Fibroblast of skin of back (primary cell): ENCODE results near the gene MGAT4B.

Source experiments
- DNase-seq: peaks from one replicate; pipeline ENCODE4 v3.0.0-alpha.2; 2013

MGAT4B gene

GRCh38 chr5:179805529-179806249 is 977 bp downstream of the MGAT4B start:
- DNase-seq = peak; percentile 56

GRCh38 chr5:179805070-179805528 is 1.6 kb downstream of the MGAT4B start:
- no peak for DNase-seq

DNA sequence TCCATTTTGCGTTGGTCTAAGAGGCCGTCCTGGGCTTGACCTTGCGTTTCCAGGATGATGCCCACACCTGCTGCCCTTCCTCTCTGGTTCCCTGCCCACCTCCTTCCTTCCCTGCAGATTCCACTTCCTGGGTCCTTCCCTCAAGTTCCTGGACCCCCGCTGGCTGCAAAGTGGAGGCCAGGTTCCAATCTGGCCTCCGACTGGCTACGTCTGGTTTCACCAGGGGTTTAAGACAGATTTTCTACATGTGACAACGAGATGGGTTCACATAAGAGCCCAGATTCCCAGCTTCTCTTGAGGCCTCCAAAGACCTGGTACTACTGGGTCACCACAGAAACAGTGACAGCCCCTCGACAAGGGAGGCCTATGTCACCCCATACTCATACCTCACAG is 2.1 kb downstream of the MGAT4B start:
- no peak for DNase-seq

DNA sequence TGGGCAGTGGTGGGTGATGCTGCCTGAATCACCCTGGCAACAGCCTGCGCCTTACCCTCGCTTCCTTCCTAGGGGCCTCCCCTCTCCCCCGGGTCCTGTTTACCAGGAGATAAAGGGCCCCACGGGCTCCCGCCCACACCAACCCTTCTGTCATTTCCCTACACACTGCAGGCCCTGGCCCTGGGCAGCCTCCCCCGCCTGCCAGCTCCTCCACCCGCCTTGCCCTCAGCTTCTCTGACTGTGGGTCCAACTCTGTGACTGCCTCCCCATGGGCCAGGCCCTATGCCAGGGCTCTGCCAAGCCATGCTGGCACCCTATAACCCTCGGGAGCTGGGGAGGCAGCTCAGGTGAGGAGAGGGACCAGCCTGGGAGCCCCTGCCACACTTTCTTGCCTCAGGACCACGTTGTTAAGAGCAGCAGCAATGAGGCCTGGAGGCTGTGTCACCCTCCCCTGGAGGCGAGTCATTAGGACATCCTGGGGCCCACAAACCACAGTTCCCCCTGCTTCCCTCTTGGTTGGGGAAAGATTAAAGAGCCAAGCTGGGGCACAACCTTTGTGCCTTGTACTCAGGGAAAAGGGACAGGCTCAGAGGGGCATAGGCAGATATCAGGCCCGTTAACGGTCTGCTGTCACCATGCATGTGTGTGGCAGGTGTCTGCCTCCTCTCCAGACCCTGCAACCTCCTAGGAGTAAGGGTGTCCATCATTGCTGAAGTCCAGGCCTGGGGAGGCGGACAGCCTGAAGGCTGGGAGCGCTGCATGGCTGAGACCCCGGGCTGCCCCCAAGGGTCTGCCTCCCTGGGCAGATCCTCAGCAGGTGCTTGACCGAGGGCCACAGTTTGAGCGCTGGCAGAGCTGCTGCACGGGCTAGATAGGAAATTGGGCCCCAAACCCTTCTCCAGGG is 2.8 kb downstream of the MGAT4B start:
- peak; percentile 44 for DNase-seq

- no peak for DNase-seq
These were observed 3.6 kb downstream of the MGAT4B start for GRCh38 chr5:179802950-179803562.

DNA sequence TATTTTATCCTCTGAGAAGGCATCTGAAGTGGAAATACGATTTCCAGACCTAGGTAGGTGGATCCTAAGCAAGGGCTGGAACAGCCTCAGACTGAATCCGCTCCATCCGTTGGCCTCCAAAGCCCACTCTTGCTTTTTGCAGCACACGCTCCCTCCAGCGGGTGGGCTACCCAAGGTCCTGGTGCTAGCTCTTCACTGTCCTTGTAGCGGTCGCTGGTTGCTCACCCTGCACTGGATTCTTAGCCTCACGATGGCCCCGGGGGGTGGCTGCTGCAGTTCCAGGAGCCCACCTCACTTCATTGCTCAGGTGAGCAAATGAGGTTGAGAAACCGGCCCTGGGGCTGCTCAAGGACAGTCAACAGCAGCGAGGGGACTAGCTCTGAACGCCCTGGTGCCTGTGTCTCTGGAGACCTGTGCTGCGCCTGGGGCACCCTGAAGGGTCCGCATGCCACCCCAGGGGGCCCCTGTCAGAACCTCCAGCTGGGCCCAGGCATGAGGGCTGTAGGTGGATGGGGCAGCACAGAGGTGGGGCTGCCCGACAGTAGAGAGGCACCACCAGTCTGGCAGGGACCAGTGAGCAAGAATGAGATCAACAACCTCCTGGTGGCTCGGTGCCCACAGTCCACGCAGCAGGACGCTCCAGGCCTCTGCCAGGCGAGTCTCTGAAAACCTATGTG is 4.3 kb downstream of the MGAT4B start:
- no peak for DNase-seq

GRCh38 chr5:179801304-179802206 is 5.1 kb downstream of the MGAT4B start:
- peak; percentile 52 for DNase-seq

GRCh38 chr5:179800696-179801201 is 5.9 kb downstream of the MGAT4B start:
- DNase-seq = no peak

DNA sequence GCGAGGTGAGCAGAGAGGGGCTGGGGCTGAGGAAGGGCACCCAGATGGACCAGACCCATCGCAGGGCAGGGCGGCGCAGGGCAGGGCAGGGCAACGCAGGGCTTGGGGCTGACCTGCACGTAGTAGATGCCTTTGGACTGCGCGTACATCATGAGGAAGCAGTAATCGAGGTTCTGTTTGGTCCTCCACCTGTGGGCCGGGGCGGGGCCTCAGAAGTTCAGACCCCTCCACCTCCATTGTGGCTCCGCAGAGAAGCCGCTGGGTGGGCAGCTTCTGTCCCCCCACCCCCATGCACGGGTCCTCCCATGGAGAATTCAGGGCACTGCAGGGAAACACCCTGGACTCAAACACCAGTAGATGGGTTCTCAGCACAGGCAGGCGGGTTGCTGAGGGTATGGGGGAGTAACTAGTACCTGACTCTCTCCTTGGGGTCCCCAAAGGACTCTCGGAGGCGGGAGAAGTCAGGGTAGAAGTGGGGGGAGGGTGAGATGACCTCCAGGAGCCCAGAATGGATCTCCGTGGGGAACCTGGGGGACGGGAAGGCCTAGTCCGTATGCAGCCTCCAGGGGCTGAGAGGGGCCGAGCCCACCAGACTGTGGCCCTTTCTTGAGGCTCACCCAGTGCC is 6.5 kb downstream of the MGAT4B start:
- DNase-seq = no peak

DNA sequence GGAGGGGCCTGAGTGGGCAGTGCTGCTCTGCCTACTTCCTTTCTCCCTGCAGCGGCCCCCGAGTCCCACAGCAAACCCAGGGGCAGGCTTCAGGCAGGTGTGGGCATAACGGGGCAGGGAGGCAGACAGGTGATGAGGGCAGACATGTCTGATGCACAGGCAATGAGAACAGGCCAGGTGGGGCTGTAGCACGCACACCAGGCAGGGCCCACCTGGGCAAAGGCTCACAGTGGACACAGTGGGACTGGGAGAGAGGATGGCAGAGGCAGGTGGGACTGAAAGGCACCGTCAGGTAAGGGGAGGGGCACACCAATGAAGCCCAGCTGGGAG is 7.1 kb downstream of the MGAT4B start:
- no peak for DNase-seq

DNA sequence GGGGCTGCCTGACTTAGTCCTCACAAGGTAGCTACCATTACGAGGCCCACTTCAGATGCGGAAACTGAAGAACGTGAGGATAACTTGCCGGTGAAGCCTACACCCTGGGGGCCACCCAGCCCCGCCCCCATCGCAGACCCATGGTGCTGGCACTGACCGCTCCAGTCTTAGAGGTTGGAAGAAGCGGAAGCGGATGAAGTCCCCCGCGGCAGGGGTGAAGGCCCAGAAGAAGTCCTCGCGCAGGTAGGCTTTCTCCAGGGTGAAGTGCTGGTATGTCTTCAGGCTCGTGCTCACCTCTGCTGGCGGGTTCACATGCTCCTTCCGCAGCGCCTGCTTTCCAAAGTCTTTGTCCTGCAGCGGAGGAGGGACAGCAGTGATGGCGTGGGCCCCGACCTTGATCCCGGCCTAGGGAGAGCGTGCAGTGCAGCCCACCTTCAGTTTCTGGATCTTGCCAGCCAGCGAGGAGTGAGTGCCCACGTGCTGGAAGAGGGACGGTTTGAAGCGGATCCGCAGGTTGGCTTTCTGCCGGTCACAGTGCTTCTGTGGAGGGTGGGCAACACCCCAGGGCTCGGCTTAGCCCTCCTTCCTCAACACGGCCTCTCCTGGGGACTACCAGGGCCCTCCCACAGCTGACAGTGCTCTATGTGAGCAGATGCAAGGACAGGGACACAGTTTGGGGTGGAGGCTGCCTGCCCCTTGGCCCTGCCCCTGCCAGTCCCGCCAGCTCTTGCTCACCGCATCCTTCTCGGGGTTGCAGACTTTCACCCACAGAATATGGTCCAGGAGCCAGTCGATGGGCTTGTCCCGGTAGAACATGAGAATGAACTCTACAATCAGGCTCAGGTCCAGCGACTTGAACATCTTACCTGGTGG is 7.7 kb downstream of the MGAT4B start:
- DNase-seq = no peak

DNA sequence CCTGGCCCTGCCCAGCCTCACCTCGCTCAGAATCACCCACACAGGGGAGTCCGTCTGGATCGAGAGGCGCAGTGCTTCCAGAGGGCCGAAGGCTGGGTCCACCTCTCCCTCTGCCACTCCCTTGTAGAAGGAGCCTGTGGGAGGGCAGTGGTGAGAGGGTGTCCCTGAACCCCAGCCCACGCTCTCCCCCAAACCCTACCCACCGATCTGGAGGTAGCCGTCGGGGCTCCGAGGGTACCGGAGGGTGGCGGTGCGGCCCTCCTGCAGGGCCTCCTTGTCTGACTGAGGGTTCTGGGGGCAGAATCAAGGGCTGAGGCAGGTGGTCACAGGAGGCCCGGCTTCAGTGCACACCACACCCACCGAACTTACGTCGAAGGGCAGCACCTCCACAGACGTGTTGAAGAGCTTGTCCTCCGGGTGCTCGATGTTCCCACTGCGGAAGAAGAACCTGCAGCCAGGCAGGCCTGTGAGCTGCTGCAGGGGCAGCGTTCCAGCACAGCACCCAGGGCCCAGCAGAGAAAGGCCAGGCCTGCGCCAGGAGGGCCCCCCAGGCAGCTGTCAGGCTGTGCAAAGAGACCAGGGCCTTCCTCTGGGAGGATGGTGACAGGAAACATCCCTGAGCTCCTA is 8.4 kb downstream of the MGAT4B start:
- DNase-seq = no peak

- no peak for DNase-seq
These were observed 8.9 kb downstream of the MGAT4B start for GRCh38 chr5:179797741-179798140.

- DNase-seq = no peak
These were observed 9.6 kb downstream of the MGAT4B start for GRCh38 chr5:179796877-179797608.

DNA sequence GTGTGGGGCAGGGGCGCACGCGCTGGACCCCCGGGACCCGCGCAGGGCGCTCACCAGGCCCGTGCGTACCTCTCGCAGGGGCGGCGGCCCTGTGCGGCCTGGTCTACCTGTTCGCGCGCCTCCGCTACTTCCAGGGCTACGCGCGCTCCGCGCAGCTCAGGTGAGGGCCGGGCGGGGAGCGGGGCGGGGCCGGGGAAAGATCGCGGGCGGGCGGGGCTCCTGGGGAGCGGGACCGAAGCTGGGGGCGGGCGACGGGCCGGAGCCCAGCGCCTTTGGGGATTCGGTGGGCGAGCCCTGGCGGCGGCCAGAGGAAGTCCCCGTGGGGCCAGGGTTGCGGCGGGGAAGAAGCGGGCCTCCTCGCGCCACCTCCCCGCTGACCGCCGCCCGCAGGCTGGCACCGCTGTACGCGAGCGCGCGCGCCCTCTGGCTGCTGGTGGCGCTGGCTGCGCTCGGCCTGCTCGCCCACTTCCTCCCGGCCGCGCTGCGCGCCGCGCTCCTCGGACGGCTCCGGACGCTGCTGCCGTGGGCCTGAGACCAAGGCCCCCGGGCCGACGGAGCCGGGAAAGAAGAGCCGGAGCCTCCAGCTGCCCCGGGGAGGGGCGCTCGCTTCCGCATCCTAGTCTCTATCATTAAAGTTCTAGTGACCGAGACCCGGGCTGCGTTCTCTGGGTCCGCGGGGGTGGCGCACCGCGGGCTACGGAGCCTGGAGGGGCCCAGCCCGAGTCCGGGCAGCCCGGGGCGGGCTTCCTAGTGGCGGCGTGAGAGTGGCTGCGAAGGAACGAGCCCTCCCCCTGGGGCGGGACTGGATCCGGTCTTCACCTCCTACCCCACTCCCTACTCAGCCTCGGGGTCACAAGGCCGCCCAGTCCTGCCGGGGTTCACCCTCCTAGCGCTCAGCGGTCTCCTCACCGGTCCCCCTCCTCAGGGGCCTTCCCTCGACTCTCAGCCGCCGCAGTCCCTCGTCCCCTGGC is 10.5 kb downstream of the MGAT4B start:
- DNase-seq = peak; percentile 81

GRCh38 chr5:179795049-179795862 is 11.4 kb downstream of the MGAT4B start:
- no peak for DNase-seq

DNA sequence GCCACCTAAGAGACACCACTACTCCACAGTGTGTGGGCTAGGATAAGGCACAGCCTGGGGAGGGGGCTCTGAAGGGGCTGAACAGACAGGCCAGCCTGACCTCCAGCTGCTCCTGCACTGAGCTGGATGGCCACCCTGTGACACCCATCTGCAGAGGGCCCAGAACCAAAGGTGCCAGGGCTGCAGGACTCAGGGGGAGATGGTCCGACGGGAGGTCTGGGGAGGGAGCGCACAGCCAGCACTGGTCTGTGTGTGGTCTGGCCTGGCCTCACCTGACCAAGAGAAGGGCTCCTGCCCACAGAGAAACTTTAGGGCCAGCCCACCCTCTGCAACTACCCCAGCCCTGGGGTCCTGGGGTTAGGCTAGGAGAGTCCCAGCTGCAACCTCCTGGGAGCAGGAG is 12.1 kb downstream of the MGAT4B start:
- no peak for DNase-seq
